ENCODE data around the gene ST3GAL6.

DNA sequence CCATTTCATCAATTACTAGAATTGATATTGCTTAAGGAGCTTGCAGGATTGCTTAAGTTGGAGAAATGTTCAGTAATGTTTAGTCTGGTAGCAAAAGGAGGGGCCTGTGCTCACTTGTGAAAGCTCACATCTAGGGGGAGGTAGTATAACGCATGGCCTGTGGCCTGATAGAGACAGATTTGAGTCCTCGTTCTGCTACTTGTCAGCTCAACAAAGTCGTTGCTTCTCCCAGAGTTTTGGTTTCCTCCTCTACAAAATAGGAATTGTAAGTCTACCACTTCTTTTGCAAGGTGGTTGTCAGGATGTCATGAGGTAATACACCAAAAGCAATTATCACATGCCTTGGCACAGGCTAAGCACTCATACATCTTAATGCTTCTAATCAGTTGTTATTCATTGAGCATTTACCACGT lies 1.3 kb downstream of the ST3GAL6 start:
- TF ChIP-seq, protein P1, sequence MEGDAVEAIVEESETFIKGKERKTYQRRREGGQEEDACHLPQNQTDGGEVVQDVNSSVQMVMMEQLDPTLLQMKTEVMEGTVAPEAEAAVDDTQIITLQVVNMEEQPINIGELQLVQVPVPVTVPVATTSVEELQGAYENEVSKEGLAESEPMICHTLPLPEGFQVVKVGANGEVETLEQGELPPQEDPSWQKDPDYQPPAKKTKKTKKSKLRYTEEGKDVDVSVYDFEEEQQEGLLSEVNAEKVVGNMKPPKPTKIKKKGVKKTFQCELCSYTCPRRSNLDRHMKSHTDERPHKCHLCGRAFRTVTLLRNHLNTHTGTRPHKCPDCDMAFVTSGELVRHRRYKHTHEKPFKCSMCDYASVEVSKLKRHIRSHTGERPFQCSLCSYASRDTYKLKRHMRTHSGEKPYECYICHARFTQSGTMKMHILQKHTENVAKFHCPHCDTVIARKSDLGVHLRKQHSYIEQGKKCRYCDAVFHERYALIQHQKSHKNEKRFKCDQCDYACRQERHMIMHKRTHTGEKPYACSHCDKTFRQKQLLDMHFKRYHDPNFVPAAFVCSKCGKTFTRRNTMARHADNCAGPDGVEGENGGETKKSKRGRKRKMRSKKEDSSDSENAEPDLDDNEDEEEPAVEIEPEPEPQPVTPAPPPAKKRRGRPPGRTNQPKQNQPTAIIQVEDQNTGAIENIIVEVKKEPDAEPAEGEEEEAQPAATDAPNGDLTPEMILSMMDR (IDR thresholded peaks at IDR 0.05; ENCODE audit: extremely low read depth in 1 of 2, insufficient read depth in 1 of 2, low read depth in 1 of 2, low read length in 2 of 2), result no peak
- TF ChIP-seq POLR2AphosphoS5 (IDR thresholded peaks at IDR 0.05; ENCODE audit: insufficient read depth, low read depth, low read length) (no peak), EZH2 (IDR thresholded peaks at IDR 0.05; ENCODE audit: borderline replicate concordance, low read depth, low read length, severe bottlenecking) (no peak), POLR2A (IDR thresholded peaks at IDR 0.05; ENCODE audit: low read depth, low read length) (no peak), JUN (IDR thresholded peaks at IDR 0.05; ENCODE audit: borderline replicate concordance, insufficient read depth, insufficient read length, low read depth) (no peak), MYC (IDR thresholded peaks at IDR 0.05; ENCODE audit: low read depth, low read length) (no peak), FOS (IDR thresholded peaks at IDR 0.05; ENCODE audit: borderline replicate concordance, insufficient read depth, low read length) (no peak), GATA2 (IDR thresholded peaks at IDR 0.05; ENCODE audit: insufficient read depth, insufficient read length, low read depth, low read length) (no peak)
- TF ChIP-seq, protein P2, sequence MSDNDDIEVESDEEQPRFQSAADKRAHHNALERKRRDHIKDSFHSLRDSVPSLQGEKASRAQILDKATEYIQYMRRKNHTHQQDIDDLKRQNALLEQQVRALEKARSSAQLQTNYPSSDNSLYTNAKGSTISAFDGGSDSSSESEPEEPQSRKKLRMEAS (IDR thresholded peaks at IDR 0.05; ENCODE audit: insufficient read depth, insufficient read length), result no peak

Data from endothelial cell of umbilical vein (primary cell).